AG04450 (cell line): Measurements from ENCODE around the gene USB1. TPM values are rescaled to one million over a fixed set of nuclear protein-coding genes. Genes with fewer than 3 reads are reported as not detected.

ENCODE experiments used
- CTCF ChIA-PET: fragments of 300-600, 350-600 bp; formaldehyde crosslinking; extraction: SDS; loops from one replicate; lab custom pipeline; 2022; ENCODE audit warnings: antibody characterized with exemption, inconsistent platforms; lab: Charles Lee
- POLR2A ChIA-PET: fragments of 350-600 bp; formaldehyde crosslinking; extraction: SDS; loops from one replicate; lab custom pipeline; 2021; ENCODE audit warnings: antibody characterized with exemption, inconsistent platforms; lab: Yijun Ruan, JAX
- DNase-seq: peaks from one replicate; pipeline ENCODE4 v3.0.0-alpha.2; 2011; ENCODE audit warnings: low read depth, low spot score
- H3K27ac ChIP-seq: one replicate; pipeline ENCODE4 v1.5.1; 2012; ENCODE audit warnings: low read depth, low read length, control low read depth
- H3K27me3 ChIP-seq: one replicate; pipeline ENCODE4 v1.6.0; 2012; ENCODE audit warnings: low read length; ENCODE audit not compliant: control insufficient read depth, insufficient read depth
- H3K4me3 ChIP-seq: 2 replicates; pipeline ENCODE4 v1.5.1; 2011; ENCODE audit warnings: mild to moderate bottlenecking, low read depth, low read length, control low read depth
- H3K9me3 ChIP-seq: 2 replicates; pipeline ENCODE4 v1.5.1; 2012; ENCODE audit warnings: low read length; ENCODE audit not compliant: control insufficient read depth, insufficient read depth
- polyA plus RNA-seq: library from polyadenylated mRNA; depleted of rRNA; stranded (reverse); fragments of >200 nt; gene quantifications from 2 replicates; pipeline ENCODE4 v1.2.3, GENCODE V29; 2011
- TF ChIP-seq, protein P1 (sequence below): IDR thresholded peaks from 2 replicates; pipeline ENCODE4 v1.5.1; 2011; ENCODE audit warnings: low read depth, low read length, control low read depth, inconsistent platforms

USB1 gene
- polyA plus RNA-seq, 1 experiment = 48.7 TPM

- H3K27me3 ChIP-seq = peaks cover 14% of the 10 kb centered on the region
- no peak overlapping the region for H3K4me3 ChIP-seq
- H3K9me3 ChIP-seq = no peaks in the 10 kb centered on the region; the same call in 1 of the 2 replicates
- ChIA-PET CTCF (no interaction called here), POLR2A (no interaction called here)
- no peak overlapping the region for H3K27ac ChIP-seq
- no peak for DNase-seq
- TF ChIP-seq, protein P1, sequence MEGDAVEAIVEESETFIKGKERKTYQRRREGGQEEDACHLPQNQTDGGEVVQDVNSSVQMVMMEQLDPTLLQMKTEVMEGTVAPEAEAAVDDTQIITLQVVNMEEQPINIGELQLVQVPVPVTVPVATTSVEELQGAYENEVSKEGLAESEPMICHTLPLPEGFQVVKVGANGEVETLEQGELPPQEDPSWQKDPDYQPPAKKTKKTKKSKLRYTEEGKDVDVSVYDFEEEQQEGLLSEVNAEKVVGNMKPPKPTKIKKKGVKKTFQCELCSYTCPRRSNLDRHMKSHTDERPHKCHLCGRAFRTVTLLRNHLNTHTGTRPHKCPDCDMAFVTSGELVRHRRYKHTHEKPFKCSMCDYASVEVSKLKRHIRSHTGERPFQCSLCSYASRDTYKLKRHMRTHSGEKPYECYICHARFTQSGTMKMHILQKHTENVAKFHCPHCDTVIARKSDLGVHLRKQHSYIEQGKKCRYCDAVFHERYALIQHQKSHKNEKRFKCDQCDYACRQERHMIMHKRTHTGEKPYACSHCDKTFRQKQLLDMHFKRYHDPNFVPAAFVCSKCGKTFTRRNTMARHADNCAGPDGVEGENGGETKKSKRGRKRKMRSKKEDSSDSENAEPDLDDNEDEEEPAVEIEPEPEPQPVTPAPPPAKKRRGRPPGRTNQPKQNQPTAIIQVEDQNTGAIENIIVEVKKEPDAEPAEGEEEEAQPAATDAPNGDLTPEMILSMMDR = no peak
Measured at GRCh38 chr16:58037365-58038057, 36.3 kb downstream of the USB1 start.

GRCh38 chr16:58038219-58038641 is 37.0 kb downstream of the USB1 start:
- no peak overlapping the region for H3K27ac ChIP-seq
- POLR2A ChIA-PET = no interaction called here
- TF ChIP-seq, protein P1 = no peak
- no peak for DNase-seq
- H3K27me3 ChIP-seq = peaks cover 11% of the 10 kb centered on the region
- H3K9me3 ChIP-seq = no peaks in the 10 kb centered on the region; the same call in 1 of the 2 replicates
- CTCF ChIA-PET = no interaction called here
- no peak overlapping the region for H3K4me3 ChIP-seq

GRCh38 chr16:58039829-58040495 is 38.8 kb downstream of the USB1 start:
- ChIA-PET CTCF (no interaction called here), POLR2A (no interaction called here)
- DNase-seq = no peak
- no peak overlapping the region for H3K4me3 ChIP-seq
- TF ChIP-seq, protein P1 = no peak
- H3K27me3 ChIP-seq = peaks cover 4% of the 10 kb centered on the region
- no peaks in the 10 kb centered on the region; the same call in 1 of the 2 replicates for H3K9me3 ChIP-seq
- no peak overlapping the region for H3K27ac ChIP-seq

- Histone ChIP-seq H3K9me3 (no peaks in the 10 kb centered on the region; the same call in 1 of the 2 replicates), H3K4me3 (no peak overlapping the region), H3K27me3 (peaks cover under 1% of the 10 kb centered on the region), H3K27ac (no peak overlapping the region)
- CTCF ChIA-PET = no interaction called here
- DNase-seq = no peak
- TF ChIP-seq, protein P1 = no peak
- POLR2A ChIA-PET = no interaction called here
Measured at GRCh38 chr16:58040496-58040846, 39.3 kb downstream of the USB1 start.

- H3K4me3 ChIP-seq = no peak overlapping the region
- POLR2A ChIA-PET = no interaction called here
- H3K9me3 ChIP-seq = no peaks in the 10 kb centered on the region; the same call in 1 of the 2 replicates
- no peaks in the 10 kb centered on the region for H3K27me3 ChIP-seq
- CTCF ChIA-PET = no interaction called here
- no peak for DNase-seq
- H3K27ac ChIP-seq = no peak overlapping the region
- TF ChIP-seq, protein P1 = no peak
Measured at GRCh38 chr16:58040945-58041627, 39.9 kb downstream of the USB1 start.
